Bladder microvascular endothelial cell (primary cell): ENCODE measurements around the gene CELSR3. TPM values are rescaled to one million over a fixed set of nuclear protein-coding genes. Genes with fewer than 3 reads are reported as not detected.

ENCODE experiments used
- total RNA-seq: library from RNA; depleted of rRNA; stranded (reverse); fragments of >200 nt; gene quantifications from 2 replicates; pipeline ENCODE4 v1.2.3, GENCODE V29; 2014

The CELSR3 gene
- 0.49 and 0.82 TPM in 2 replicates for total RNA-seq

GRCh38 chr3:48662753-48663488 is at the start of gene CELSR3:
Gene CELSR3 (minus strand): TSS chr3:48662886. CDS start chr3:48662634, 252 bp downstream.

GRCh38 chr3:48685603-48686511 is 23.2 kb upstream of the CELSR3 start, which contains the start of gene NCKIPSD:
Gene NCKIPSD (minus strand): TSS chr3:48685915. CDS start chr3:48685807, 108 bp downstream.

GRCh38 chr3:48635222-48636021 is 27.3 kb downstream of the CELSR3 start, which contains the start of gene SLC26A6:
Gene SLC26A6 (minus strand): TSS chr3:48635461. CDS start chr3:48635393, 68 bp downstream.

DNA sequence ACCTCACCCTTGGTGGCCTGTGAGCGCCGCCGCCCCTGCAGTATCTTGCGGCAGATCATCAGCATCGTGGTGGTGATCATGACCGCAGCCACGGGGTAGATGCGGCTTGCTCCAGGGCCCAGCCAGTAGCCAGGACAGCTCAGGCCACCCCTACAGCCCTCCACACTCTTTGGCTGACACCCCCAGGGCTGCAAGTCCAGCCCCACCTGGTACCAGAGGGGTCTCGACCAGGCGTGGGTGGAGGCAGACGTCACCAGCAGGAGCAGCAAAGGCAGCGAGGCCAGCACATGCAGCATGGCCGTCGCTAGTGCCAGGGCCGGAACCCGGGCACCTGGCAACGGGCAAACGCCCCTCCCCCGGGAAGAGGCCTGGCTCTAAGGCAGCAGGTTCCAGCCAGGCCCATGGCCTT is 41.2 kb downstream of the CELSR3 start, which contains the start of gene TMEM89:
TMEM89 (minus strand) TSS at position 309 of the 409 bp plus-strand sequence; CDS start at position 296, 13 bp downstream.

GRCh38 chr3:48609088-48610005 is 53.3 kb downstream of the CELSR3 start, which contains the start of gene UQCRC1:
Gene UQCRC1 (minus strand): TSS chr3:48609646. CDS start chr3:48609620, 26 bp downstream.

DNA sequence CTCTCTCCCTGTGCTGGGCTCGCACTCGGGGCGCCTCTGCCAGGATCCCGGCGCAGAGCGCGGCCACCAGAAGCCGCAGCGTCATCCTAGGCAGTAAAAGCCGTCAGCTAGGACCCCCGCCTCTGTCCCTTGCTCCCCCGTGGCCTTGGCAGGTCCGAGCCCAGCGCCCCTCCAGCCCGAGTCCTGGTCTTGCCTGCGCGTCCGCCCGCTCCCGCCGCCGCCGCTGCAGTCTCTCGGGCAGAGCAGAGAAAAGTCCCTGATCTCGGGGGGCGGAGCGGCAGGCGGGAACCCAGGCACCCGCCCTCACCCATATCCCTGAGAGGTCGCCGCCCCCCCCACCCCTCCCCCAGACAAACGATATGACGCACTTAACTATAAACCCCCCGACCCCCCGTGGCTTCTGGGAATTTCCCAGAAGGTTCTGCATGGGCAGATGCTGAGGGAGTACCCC is 67.6 kb downstream of the CELSR3 start, which contains the start of gene COL7A1:
COL7A1 (minus strand) TSS at position 255 of the 451 bp plus-strand sequence; CDS start at position 85, 170 bp downstream.

Other genes starting within 250 kb of the CELSR3 start
- gene PLXNB1, start 232.8 kb downstream of the CELSR3 start, total RNA-seq: 8.6 and 46.9 TPM in 2 replicates
- 10.7 and 13.1 TPM in 2 replicates for gene CCDC51, start 222.8 kb downstream of the CELSR3 start, total RNA-seq
- gene TMA7, start 222.6 kb downstream of the CELSR3 start, total RNA-seq: 185 and 357 TPM in 2 replicates
- gene ATRIP, start 216.1 kb downstream of the CELSR3 start, total RNA-seq: 5.0 and 6.5 TPM in 2 replicates
- 93.1 and 126 TPM in 2 replicates for gene SHISA5, start 158.7 kb downstream of the CELSR3 start, total RNA-seq
- gene PFKFB4, start 106.1 kb downstream of the CELSR3 start, total RNA-seq: 1.4 and 1.5 TPM in 2 replicates
- gene UCN2, start 99.1 kb downstream of the CELSR3 start, total RNA-seq: not detected in 2 replicates
- gene COL7A1, start 67.6 kb downstream of the CELSR3 start, total RNA-seq: 0.25 and 0.32 TPM in 2 replicates
- 245 and 256 TPM in 2 replicates for gene UQCRC1, start 53.2 kb downstream of the CELSR3 start, total RNA-seq
- gene TMEM89, start 41.1 kb downstream of the CELSR3 start, total RNA-seq: not detected in 2 replicates
- 20.2 and 23.0 TPM in 2 replicates for gene SLC26A6, start 27.4 kb downstream of the CELSR3 start, total RNA-seq
- 4.7 and 7.9 TPM in 2 replicates for gene NCKIPSD, start 23.0 kb upstream of the CELSR3 start, total RNA-seq
- gene IP6K2, start 54.3 kb upstream of the CELSR3 start, total RNA-seq: 28.7 and 62.6 TPM in 2 replicates
- gene PRKAR2A, start 185.0 kb upstream of the CELSR3 start, total RNA-seq: 22.0 and 35.4 TPM in 2 replicates
- 19.3 and 31.0 TPM in 2 replicates for gene SLC25A20, start 236.0 kb upstream of the CELSR3 start, total RNA-seq